Activated CD8-positive, alpha-beta memory T cell treated with anti-CD3 and anti-CD28 coated beads, Interleukin-2, amount 50 U/mL, for 4 hours (primary cell): ENCODE results near the gene SLC12A9.
A peak's percentile ranks its signal among the peaks of the same experiment; 100 is the strongest.
"Not testable (repeated sequence)": the region's sequence is repeated elsewhere in the genome, so short reads cannot be mapped to it uniquely, and the experiment has no call there.

Source experiments
- DNase-seq: peaks from one replicate; pipeline ENCODE4 v3.0.0-alpha.2; 2020

The SLC12A9 gene

GRCh38 chr7:100826514-100827329 is 25.8 kb upstream of the SLC12A9 start:
- no peak for DNase-seq

DNA sequence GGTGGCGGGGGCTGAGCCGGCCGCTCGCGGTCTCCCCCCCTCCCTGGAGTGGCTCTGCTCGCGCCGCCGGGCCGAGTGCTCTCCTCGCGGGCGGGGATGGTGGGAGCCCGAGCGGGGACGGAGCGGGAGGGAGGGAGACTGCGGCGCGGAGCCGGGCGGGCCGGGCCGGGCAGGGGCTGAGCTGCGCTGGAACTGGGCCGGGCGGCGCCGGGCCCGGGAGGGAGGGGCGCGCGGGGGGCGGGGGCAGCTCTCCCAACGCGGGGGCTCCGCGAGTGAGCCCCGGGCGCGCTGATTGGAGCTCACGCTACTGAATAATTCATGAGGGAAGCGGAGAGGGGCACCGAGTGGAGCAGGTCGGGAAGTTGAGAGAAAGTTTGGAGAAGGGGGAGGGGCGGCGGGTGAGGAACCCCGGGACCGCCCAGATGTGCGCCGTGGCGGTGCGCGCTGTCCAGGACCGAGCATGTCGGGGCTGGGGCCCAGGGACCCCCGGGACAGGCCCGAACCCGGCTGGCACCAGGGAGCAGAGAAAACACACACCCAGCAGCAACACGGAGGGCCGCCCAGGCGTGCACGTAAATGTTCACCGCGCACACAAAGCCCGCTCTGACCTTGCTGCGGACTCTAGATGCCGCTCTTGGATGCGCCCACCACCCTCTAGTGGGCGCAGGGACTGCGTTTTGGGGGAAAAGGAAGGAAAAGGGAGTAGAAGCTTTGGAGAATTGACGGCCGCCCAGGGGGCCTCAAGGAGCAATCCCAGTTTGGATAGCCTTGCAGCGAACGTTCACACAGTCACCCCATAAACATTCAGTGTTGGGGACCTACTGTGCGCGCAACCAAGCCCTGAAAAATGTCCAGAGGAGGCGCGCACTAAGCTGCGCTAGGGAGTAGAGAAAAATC is 24.9 kb upstream of the SLC12A9 start, which contains the start of gene EPHB4:
EPHB4 (minus strand) TSS at position 194 of the 897 bp plus-strand sequence. CDS start 493 bp downstream, outside the sequence.
- DNase-seq: no peak

GRCh38 chr7:100829150-100829716 is 23.3 kb upstream of the SLC12A9 start:
- DNase-seq: no peak

DNA sequence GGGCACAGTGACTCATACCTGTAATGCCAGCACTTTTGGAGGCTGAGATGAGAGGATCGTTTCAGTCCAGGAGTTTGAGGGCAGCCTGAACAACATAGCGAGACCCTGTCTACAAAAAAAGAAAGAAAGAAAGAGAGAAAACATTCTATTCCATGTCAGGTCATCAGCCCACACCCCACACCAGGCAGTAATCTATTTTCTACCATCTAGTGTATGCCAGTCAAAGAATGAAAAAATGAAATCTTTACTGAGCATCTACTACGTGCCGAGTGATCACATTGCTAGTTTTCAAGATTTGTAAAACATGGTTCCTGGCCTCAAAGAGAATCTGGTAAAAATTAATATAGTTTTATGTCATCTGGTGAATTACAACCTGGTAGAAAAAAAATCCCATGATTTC is 22.1 kb upstream of the SLC12A9 start:
- no peak for DNase-seq

DNA sequence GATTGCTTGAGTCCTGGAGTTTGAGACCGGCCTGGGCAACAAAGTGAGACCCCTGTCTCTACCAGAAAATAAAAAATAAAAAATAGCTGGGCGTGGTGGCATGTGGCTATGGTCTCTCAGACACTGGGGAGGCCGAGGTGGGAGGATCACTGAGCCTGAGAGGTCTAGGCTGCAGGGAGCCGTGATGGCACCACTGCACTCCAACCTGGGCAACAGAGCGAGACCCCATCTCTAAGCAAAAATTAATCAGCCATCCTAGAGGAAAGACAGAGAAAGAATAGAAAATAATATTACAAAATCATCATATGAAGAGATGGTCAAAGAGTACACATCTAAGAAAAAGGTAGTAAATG is 20.3 kb upstream of the SLC12A9 start:
- no peak for DNase-seq

- no peak for DNase-seq
These were observed 16.4 kb upstream of the SLC12A9 start for GRCh38 chr7:100835903-100836811.

GRCh38 chr7:100836812-100837098 is 15.8 kb upstream of the SLC12A9 start:
- no peak for DNase-seq

GRCh38 chr7:100837099-100837836 is 15.2 kb upstream of the SLC12A9 start:
- peak; percentile 82 for DNase-seq

- DNase-seq: no peak
These were observed 13.2 kb upstream of the SLC12A9 start for GRCh38 chr7:100839361-100839760.

- no peak for DNase-seq
These were observed 11.9 kb upstream of the SLC12A9 start for GRCh38 chr7:100840470-100841100.

DNA sequence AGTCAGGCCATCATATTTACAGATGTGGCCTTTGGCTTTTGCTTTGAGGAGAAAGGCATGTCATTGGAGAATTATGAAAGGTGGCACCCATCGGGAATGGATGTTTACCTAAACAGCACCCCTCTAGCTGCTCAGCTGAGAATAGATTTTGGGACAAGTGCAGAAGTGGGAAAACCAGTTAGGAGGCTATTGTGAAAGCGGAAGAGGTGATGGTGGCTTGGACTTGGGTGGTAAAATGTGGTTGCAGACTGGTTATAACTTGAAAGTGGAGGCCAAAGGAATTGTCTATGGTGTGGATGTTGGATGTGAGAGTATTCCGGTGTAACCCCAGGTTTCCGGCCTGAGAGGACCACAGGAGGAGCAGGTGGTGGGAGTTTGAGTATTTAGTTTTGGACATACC is 5.2 kb upstream of the SLC12A9 start:
- DNase-seq: no peak

DNA sequence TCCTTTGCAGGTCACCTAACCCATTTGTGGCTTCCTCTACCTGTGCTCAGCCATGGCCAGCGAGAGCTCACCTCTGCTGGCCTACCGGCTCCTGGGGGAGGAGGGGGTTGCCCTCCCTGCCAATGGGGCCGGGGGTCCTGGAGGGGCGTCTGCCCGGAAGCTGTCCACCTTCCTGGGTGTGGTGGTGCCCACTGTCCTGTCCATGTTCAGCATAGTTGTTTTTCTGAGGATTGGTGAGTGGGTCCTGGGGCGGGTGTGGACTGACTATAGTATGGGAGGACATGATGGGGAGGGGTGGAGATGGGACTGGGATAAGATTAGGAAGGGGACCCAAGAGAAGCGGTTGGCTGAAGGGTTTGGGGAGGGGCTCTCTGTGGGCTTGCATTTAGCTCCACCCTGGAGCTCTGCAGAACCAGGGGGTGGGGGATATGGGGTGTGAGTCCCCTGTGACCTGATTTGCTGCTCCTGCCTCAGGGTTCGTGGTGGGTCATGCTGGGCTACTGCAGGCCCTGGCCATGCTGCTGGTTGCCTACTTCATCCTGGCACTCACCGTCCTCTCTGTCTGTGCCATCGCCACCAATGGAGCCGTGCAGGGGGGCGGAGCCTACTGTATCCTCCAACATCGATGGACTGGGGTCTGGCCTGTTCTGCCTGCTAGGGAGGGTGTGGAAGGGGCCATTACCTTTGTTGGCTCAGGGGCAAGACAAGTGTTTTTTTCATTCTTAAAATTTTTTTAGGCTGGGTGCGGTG is 1.8 kb downstream of the SLC12A9 start:
- DNase-seq: no peak

DNA sequence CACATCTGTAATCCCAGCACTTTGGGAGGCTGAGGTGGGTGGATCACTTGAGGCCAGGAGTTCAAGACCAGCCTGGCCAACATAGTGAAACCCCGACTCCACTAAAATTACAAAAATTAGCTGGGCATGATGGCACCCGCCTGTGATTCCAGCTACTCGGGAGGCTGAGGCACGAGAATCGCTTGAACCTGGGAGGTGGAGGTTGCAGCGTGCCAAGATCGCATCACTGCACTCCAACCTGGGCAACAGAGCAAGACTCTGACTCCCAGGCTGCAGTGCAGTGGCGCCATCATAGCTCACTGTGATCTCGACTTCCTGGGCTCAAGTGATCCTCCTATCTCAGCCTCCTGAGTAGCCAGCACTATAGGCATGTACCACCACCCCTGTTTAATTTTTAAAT is 2.4 kb downstream of the SLC12A9 start:
- DNase-seq: not testable (repeated sequence)

- DNase-seq: no peak
These were observed 3.0 kb downstream of the SLC12A9 start for GRCh38 chr7:100855515-100855914.

GRCh38 chr7:100856871-100857282 is 4.4 kb downstream of the SLC12A9 start:
- no peak for DNase-seq

DNA sequence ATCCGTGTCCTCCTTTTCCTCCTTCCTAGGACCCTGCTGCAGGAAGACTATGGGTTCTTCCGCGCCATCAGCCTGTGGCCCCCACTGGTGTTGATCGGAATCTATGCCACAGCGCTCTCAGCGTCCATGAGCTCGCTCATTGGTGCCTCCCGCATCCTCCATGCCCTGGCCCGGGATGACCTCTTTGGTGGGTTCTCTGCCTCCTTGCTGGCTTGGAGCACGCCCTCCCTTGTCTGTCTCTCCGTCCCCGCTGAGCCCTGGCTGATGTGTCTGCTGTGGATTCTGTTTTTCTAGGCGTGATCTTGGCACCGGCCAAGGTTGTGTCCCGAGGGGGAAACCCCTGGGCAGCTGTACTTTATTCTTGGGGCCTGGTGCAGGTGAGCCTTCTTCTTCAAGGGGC is 7.3 kb downstream of the SLC12A9 start:
- no peak for DNase-seq

DNA sequence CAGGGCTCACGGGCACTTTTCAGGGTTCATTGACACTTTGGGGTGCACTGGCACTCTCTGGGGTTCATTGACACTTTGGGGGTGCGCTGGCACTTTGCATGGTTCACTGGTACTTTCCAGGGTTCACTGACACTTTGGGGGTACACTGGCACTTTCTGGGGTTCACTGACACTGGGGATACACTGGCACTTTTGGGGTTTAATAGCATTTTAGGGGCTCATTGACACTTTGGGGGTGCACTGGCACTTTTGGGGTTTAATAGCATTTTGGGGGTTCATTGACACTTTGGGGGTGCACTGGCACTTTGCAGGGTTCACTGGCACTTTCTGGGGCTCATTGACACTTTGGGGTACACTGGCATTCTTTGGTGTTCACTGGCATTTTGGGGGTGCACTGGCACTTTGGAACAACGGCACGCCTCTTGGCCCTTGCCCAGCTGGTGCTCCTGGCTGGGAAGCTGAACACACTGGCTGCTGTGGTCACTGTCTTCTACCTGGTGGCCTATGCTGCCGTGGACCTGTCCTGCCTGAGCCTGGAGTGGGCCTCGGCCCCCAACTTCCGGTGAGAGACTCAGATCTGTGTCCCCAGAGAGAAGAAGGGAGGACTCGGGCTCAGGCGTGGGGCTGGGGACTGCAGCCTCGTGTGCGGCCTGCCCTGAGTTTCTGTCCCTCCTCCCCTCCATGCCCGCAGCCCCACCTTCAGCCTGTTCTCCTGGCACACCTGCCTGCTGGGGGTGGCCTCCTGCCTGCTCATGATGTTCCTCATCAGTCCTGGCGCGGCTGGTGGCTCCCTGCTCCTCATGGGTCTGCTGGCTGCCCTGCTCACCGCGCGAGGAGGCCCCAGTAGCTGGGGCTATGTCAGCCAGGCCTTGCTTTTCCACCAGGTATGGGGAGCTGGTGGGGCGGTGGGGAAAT is 8.4 kb downstream of the SLC12A9 start:
- DNase-seq: no peak

GRCh38 chr7:100861616-100861985 is 9.1 kb downstream of the SLC12A9 start:
- DNase-seq: no peak

DNA sequence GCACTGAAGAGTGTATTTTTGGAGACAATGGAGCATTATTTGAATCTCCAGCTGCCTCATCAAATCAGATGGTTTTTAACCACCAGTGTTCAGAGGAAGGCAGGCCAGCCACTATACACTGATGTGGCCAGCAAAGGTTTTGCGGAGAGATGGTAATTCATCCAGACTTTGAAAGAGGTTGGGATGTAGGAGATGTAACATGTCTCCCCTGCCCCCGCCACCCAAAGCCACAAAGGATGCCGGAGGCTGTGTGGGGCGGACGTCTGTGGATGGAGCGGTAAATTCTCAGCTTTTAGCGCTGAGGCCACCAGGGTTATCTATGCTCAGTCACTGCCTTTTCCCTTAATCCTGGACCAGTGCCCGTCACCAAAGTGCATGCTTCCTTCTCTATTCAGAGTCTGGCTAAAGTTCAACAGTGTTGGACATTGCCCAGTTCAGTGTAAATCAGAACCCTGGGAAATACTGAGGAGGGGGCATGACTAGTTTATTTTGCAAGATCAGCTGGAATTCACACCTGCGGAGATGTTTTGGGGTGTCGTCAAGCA is 11.0 kb downstream of the SLC12A9 start:
- no peak for DNase-seq
